ENCODE results near the gene SCAF11. TPM values are rescaled to one million over a fixed set of nuclear protein-coding genes. Genes with fewer than 3 reads are reported as not detected.

The SCAF11 gene
- total RNA-seq, 1 donor from 2014 or later = 156 TPM

DNA sequence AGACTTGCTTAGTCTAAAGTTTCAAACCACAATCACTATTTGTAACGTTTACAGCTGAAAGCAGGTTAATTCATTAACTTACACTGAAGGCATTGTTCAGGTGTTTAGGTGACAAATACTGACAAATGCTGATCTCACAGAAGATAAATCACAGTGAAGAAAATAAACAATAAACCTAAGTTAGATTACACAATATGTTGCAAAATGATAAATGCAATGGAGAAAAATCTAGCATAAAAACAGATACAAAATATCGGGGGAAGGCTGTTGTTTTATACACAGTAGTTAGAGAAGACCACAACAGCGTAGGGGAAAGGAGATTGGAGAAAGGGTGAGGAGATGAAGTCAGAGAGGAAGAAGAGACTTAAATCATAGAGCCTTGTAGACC, 3.0 kb downstream of the SCAF11 start:
- intact Hi-C loops (cut with DNase I) = no loop called here
- no peak for DNase-seq (ENCODE audit: low spot score)
- no peak for ATAC-seq

DNA sequence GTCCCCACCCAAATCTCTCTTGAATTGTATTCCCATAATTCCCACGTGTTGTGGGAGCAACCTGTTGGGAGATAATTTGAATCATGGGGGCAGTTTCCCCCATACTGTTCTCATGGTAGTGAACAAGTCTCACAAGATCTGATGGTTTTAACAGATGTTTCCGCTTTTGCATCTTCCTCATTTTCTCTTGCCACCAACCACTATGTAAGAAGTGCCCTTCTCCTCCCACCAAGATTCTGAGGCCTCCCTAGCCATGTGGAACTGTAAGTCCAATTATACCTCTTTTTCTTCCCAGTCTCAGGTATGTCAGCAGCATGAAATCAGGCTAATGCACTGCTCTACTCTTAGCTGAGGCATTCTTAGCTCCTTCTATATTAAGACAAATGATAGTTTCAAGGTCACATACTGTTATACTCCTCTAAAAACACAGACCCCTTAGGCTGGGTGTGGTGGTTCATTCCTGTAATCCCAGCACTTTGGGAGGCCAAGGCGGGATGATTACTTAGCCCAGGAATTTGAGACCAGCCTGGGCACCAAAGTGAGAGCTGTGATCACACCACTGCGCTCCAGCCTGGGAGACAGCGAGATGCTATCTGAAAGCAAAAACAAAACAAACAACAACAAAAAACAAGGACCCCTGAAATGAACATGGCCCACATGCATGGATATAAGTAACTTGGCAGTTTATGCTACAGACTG, 3.6 kb downstream of the SCAF11 start:
- intact Hi-C loops (cut with DNase I) = no loop called here
- ATAC-seq (no peak), DNase-seq (ENCODE audit: low spot score) (no peak)

DNA sequence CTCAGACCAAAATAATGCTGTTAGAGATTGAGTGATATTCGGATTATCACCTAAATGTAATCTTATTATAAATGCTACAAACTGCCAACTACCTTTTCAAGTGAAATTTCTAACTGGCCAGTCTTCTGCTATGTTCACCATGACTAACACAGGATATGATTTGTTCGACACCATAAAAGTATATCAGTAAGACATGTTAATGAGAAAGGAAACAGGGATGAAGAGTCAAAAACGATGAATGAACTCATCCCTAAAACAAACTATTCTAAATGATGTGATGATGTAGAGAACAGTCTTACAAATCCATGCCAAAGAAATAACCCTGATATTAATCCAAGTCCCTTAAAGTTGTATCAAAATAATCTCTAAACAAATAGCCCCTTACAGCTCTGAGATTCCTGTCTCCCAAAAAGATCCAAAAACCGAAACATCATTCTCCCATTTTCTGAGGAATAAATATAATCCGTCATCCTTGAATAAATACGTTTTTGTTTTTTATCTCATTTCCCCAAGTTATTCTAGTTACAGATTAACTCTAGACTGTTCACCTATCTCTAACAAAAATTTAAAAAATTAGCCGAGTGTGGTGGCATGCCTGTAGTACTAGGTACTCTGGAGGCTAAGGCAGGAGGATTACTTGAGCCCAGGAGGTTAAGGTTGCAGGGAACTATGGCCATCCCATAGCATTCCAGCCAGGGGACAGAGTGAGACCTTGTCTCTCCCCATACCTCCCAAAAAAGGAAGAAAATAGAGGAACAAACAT, 9.1 kb downstream of the SCAF11 start:
- ATAC-seq = no peak
- DNase-seq (ENCODE audit: low spot score) = no peak
- intact Hi-C loops (cut with DNase I) = no loop called here

GRCh38 chr12:45980540-45980939, 9.8 kb downstream of the SCAF11 start:
- DNase-seq (ENCODE audit: low spot score) (no peak), ATAC-seq (no peak)
- intact Hi-C loops (cut with DNase I) = no loop called here

- DNase-seq (ENCODE audit: low spot score) (no peak), ATAC-seq (no peak)
- intact Hi-C loops (cut with DNase I) = no loop called here
Observed at GRCh38 chr12:45978108-45978507, 12.3 kb downstream of the SCAF11 start.

GRCh38 chr12:45977620-45978019, 12.8 kb downstream of the SCAF11 start:
- DNase-seq (ENCODE audit: low spot score) = no peak
- no peak for ATAC-seq
- intact Hi-C loops (cut with DNase I) = no loop called here

- intact Hi-C loops (cut with DNase I) = no loop called here
- DNase-seq (ENCODE audit: low spot score) (no peak), ATAC-seq (no peak)
Observed at GRCh38 chr12:45975506-45975905, 14.9 kb downstream of the SCAF11 start.

DNA sequence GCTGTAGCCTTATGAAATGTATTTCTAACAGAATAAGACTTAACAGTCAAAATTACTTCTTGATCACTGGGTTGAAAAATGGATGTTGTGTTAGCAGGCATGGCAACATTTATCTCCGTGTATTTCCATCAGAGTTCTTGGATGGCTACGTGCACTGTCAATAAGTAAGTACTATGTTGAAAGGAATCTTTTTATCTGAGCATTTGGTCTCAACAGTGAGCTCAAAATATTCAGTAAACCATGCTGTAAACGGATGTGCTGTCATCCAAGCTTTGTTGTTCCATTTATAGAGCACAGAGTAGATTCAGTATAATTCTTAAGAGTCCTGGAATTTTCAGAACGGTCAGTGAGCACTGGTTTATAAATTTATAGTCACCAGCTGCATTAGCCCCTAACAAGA, 15.5 kb downstream of the SCAF11 start:
- DNase-seq (ENCODE audit: low spot score) = no peak
- no peak for ATAC-seq
- intact Hi-C loops (cut with DNase I) = no loop called here

- ATAC-seq (no peak), DNase-seq (ENCODE audit: low spot score) (no peak)
- intact Hi-C loops (cut with DNase I) = no loop called here
Observed at GRCh38 chr12:45974171-45974719, 16.1 kb downstream of the SCAF11 start.

DNA sequence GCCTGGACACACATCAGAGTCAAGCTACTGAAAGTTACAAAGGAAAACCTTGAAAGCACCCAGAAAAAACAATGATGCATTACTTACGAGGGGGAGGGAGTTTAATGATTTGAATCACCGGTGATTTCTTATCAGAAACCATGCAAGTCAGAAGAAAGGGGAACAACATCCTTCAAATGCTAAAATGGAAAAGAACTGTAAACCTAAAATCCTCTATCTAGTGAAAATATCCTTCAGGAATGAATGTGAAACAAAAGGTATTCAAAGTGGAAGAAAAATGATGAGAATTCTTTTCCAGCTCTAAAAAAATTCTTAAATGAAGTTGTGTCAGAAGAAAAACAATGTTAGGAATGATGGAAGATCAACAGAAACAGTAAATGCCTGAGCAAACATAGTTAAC, 16.8 kb downstream of the SCAF11 start:
- intact Hi-C loops (cut with DNase I) = no loop called here
- DNase-seq (ENCODE audit: low spot score) (no peak), ATAC-seq (no peak)

GRCh38 chr12:45970391-45970790, 20.0 kb downstream of the SCAF11 start:
- intact Hi-C loops (cut with DNase I) = no loop called here
- DNase-seq (ENCODE audit: low spot score) (no peak), ATAC-seq (no peak)

- no peak for DNase-seq (ENCODE audit: low spot score)
- intact Hi-C loops (cut with DNase I) = no loop called here
- ATAC-seq = no peak
Observed at GRCh38 chr12:45969084-45969483, 21.3 kb downstream of the SCAF11 start.

GRCh38 chr12:45966486-45966885, 23.9 kb downstream of the SCAF11 start:
- ATAC-seq (peak; percentile 79), DNase-seq (ENCODE audit: low spot score) (no peak)
- intact Hi-C loops (cut with DNase I) = no loop called here

GRCh38 chr12:45962553-45963325, 27.6 kb downstream of the SCAF11 start:
- ATAC-seq (no peak), DNase-seq (ENCODE audit: low spot score) (no peak)
- intact Hi-C loops (cut with DNase I) = no loop called here

DNA sequence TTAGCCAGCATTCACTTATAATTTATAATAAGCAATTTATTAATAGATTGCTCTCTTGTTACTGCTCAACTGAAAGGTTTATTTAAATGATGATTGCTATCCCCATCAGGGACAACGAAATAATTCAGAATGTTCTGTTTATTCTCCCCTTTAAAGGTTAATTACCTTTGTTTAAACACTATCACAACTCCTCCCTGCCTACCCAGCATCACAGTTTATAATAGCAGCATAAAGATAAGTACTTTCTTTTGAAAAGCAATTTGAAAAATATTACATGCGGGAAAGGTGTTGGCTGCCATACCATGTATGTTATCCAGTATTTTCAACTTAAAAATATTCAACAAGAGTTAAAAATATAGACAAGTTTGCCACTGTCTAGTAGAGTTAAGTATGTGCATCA, 30.6 kb downstream of the SCAF11 start:
- intact Hi-C loops (cut with DNase I) = no loop called here
- ATAC-seq = no peak

GRCh38 chr12:45959025-45959424, 31.3 kb downstream of the SCAF11 start:
- DNase-seq (ENCODE audit: low spot score) = no peak
- ATAC-seq = no peak
- intact Hi-C loops (cut with DNase I) = no loop called here

More for the DNA sequence above, 30.6 kb downstream of the SCAF11 start:
- no peak for DNase-seq (ENCODE audit: low spot score)

GRCh38 chr12:45948546-45948945, 41.8 kb downstream of the SCAF11 start:
- DNase-seq (ENCODE audit: low spot score) (no peak), ATAC-seq (no peak)
- intact Hi-C loops (cut with DNase I) = no loop called here

GRCh38 chr12:45946435-45946834, 43.9 kb downstream of the SCAF11 start:
- intact Hi-C loops (cut with DNase I) = no loop called here
- ATAC-seq (no peak), DNase-seq (ENCODE audit: low spot score) (no peak)

GRCh38 chr12:45944771-45945170, 45.6 kb downstream of the SCAF11 start:
- DNase-seq (ENCODE audit: low spot score) (no peak), ATAC-seq (no peak)
- intact Hi-C loops (cut with DNase I) = no loop called here

- no peak for ATAC-seq
- DNase-seq (ENCODE audit: low spot score) = no peak
- intact Hi-C loops (cut with DNase I) = no loop called here
Observed at GRCh38 chr12:45939759-45940158, 50.6 kb downstream of the SCAF11 start.
